GM12875 (cell line): ENCODE results near the gene NACC2.

Experiments used
- H3K4me3 ChIP-seq: one replicate; pipeline ENCODE4 v1.5.1; 2011; ENCODE audit warnings: low read depth, low read length, control low read depth
- TF ChIP-seq, protein P1 (sequence below): IDR thresholded peaks from 2 replicates; pipeline ENCODE4 v1.5.1; 2011; ENCODE audit warnings: low read depth, mild to moderate bottlenecking, control low read depth, inconsistent platforms, low read length, moderate library complexity, borderline replicate concordance; ENCODE audit not compliant: insufficient read depth

NACC2 gene

DNA sequence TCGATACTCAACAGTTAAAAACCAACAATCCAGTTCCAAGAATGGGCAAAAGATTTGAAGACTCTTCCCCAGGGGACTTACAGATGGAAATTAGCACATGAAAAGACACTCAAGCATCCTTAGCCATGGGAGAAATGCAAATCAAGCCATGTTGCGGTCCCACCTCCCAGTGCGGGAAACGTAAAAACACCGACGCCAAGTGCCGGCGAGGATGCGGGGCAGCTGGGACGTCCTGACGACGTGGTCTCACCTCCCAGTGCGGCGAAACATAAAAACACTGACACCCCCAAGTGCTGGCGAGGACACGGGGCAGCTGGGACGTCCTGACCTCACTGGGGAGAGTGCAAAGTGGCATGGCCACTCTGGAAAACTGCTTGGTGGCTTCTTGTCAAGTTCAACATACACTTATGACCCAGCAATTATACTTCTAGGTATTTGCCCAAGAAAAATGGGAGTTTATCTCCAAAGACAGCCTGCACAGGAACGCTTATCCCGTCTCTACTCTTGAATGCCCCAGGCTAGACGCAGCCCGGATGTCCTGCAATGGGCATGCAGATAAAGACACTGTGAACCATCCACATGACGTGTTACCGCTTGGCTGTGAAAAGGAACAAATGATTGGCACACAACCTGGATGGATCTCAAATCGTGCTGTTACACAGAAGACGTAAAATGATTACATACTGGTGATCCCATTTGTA lies 73.8 kb downstream of the NACC2 start:
- TF ChIP-seq, protein P1, sequence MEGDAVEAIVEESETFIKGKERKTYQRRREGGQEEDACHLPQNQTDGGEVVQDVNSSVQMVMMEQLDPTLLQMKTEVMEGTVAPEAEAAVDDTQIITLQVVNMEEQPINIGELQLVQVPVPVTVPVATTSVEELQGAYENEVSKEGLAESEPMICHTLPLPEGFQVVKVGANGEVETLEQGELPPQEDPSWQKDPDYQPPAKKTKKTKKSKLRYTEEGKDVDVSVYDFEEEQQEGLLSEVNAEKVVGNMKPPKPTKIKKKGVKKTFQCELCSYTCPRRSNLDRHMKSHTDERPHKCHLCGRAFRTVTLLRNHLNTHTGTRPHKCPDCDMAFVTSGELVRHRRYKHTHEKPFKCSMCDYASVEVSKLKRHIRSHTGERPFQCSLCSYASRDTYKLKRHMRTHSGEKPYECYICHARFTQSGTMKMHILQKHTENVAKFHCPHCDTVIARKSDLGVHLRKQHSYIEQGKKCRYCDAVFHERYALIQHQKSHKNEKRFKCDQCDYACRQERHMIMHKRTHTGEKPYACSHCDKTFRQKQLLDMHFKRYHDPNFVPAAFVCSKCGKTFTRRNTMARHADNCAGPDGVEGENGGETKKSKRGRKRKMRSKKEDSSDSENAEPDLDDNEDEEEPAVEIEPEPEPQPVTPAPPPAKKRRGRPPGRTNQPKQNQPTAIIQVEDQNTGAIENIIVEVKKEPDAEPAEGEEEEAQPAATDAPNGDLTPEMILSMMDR = no peak
- no peak overlapping the region for H3K4me3 ChIP-seq

DNA sequence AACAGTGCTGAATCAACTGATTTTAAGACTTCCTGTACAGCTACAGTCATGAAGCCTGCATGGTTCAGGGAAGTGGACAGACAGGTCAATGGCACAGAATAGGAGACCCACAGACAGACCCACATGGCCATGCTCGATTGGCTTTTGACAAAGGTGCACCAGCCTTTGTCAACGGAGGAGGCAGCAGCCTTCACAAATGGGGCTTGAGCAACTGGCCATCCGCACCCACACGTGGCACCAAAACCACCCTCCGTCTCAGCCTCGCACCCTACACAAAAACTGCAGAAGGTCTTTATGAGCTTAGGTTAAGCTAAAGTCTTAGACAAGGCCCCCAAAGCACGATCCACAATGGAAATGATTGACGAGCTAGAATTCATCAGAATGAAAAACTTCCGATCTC lies 74.4 kb downstream of the NACC2 start:
- TF ChIP-seq, protein P1 = no peak

DNA sequence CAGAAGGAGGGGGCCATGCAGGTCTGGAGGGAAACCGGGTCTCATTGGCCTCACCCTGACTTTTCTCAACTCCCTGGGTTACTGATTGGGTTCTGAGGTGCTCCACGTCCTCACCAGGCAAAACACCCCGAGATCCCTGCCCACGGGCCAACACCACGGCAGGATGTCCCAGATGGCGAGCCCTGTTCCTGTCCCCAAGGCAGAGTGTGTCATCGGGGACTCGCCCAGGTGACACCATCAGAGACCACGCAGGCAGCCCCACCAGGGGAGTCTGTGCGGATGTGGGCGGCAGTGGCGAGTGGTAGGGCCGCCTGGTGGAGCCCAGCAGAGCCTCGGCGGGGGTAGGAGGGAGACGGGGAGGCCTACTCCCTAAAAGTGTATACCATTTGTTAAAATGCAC lies 74.9 kb downstream of the NACC2 start:
- no peak overlapping the region for H3K4me3 ChIP-seq

More for the DNA sequence above, 74.4 kb downstream of the NACC2 start:
- no peak overlapping the region for H3K4me3 ChIP-seq

DNA sequence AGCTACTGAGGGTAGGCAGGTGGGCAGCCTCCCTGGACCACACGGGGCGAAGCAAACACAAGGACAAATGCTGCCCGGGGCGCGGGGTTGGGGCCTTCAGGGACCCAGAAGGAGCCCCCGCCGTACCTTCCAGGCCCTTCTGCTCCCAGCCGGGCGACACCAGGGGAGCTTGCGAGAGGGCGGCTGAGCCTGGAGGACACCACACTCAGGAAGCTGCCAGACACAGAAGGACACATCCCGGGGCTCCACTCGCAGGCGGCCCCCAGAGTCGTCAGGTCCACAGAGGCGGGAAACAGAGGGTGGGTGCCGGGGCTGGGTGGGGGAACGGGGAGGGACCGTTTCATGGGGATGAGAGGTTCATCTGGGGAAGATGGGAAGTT lies 75.4 kb downstream of the NACC2 start:
- no peak overlapping the region for H3K4me3 ChIP-seq
- TF ChIP-seq, protein P1 = no peak

More for the DNA sequence above, 74.9 kb downstream of the NACC2 start:
- TF ChIP-seq, protein P1 = no peak

DNA sequence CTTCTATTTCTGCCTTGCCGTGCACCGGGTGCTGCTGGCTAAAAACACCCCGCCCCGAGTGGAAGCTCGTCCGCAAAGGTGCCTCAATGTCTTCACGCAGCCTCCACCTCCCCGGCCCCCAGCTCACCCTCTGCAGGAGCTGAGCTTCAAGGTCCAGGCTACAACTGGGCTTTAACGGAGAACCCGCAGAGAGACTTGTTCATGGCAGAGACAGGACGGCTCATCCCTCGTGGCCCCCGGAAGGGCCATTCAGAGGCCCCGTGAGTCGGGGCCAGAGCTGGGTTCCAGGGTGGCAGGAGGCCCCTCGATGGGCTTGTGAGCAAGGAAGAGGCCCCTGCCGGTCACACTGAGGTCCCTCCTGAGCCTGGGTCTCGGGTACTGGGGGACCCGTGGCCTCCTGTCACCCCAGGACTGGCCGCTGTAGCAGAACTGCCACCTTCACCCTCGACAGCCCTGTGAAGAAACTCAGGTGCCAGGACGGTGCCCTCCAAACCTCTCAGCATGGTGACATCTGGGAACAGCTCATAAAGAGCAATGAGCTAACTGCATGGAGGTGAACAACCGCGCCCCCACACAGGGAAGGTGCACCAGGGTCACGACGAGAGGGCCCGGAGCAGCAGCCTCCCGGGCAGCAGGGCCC lies 75.9 kb downstream of the NACC2 start:
- no peak overlapping the region for H3K4me3 ChIP-seq
- TF ChIP-seq, protein P1 = no peak

DNA sequence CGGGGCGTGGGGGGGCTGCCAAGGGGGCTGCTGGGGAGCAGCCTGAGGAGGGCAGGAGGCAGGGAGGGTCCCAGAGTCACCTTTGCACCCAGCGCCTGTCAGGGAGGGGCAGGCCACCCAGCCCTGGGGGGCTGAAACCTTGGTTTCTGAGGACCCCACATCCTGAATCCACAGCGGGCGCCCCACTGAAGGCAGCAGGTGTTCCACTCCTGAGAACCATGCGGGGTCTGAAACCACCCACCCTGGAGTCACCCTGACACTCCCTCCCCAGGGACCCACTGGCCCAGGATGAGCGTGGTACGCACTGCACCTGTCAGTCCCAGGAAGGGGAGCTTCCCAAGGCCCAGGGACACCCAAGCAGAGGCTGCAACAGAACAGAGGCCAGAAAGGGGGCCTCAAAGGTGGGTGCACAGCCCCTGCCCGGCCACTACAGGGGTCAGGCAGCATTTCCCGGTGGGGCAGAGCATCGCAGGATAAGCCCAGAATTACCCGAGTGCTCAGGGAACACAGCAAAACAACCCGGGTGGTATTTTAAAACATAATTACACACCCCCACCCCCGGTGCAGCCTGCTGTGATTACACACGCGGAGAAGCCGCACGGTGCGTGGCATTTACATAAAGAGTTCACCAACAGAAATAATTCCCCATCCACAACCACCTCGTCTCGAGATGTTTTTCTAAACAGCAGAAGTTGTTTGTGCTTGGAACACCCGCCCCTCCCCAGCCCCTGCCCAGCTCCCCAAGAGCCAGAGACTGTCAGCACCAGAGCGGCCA lies 76.6 kb downstream of the NACC2 start:
- H3K4me3 ChIP-seq = no peak overlapping the region
- TF ChIP-seq, protein P1 = no peak
